Endodermal cell (in vitro differentiated cells): ENCODE data around the gene AKT1S1. TPM values are rescaled to one million over a fixed set of nuclear protein-coding genes. Genes with fewer than 3 reads are reported as not detected.

Experiments used
- DNase-seq: peaks from one replicate; pipeline ENCODE4 v3.0.0-alpha.2; 2017
- H3K27ac ChIP-seq: 2 replicates; pipeline ENCODE4 v1.5.1; 2013; ENCODE audit warnings: mild to moderate bottlenecking, low read depth, low read length, moderate library complexity
- H3K27me3 ChIP-seq: 2 replicates; pipeline ENCODE4 v1.6.1; 2013; ENCODE audit warnings: mild to moderate bottlenecking, low read length, moderate library complexity; ENCODE audit not compliant: insufficient read depth, control insufficient read depth, poor library complexity, severe bottlenecking
- H3K36me3 ChIP-seq: 2 replicates; pipeline ENCODE4 v1.7.0; 2013; ENCODE audit warnings: mild to moderate bottlenecking, low read length, moderate library complexity; ENCODE audit not compliant: control insufficient read depth, insufficient read depth
- H3K4me1 ChIP-seq: one replicate; pipeline ENCODE4 v1.7.0; 2013; ENCODE audit warnings: low read length; ENCODE audit not compliant: control insufficient read depth, insufficient read depth
- H3K4me3 ChIP-seq: 2 replicates; pipeline ENCODE4 v1.5.1; 2013; ENCODE audit warnings: mild to moderate bottlenecking, low read length, moderate library complexity
- H3K9ac ChIP-seq: 2 replicates; pipeline ENCODE4 v1.6.1; 2013; ENCODE audit warnings: mild to moderate bottlenecking, low read length, moderate library complexity; ENCODE audit not compliant: poor library complexity, severe bottlenecking; ENCODE audit errors: extremely low read depth
- H3K9me3 ChIP-seq: 2 replicates; pipeline ENCODE4 v1.6.1; 2013; ENCODE audit warnings: mild to moderate bottlenecking, low read length, moderate library complexity; ENCODE audit not compliant: control insufficient read depth
- H3K27ac Mint-ChIP-seq: 2 replicates; pipeline ENCODE4 v1.8.0; 2020; ENCODE audit warnings: mixed read lengths
- H3K27me3 Mint-ChIP-seq: 2 replicates; pipeline ENCODE4 v1.8.0; 2021; ENCODE audit warnings: mild to moderate bottlenecking, mixed read lengths; ENCODE audit not compliant: insufficient read depth
- H3K36me3 Mint-ChIP-seq: 2 replicates; pipeline ENCODE4 v1.8.0; 2020; ENCODE audit warnings: low read depth, mixed read lengths
- H3K4me1 Mint-ChIP-seq: 2 replicates; pipeline ENCODE4 v1.8.0; 2020; ENCODE audit warnings: mixed read lengths
- H3K4me3 Mint-ChIP-seq: 2 replicates; pipeline ENCODE4 v1.8.0; 2020; ENCODE audit warnings: mild to moderate bottlenecking, moderate library complexity, mixed read lengths
- H3K9me3 Mint-ChIP-seq: 2 replicates; pipeline ENCODE4 v1.8.0; 2020; ENCODE audit warnings: mild to moderate bottlenecking, mixed read lengths
- WGBS, 2 experiments: methylation state at CpG; one replicate each; pipeline versions ENCODE4 v1.1.5 to v1.1.7; 2013; ENCODE audit warnings: missing lambda C conversion rate in 2 of 2, mixed read lengths in 1 of 2; ENCODE audit not compliant: insufficient coverage in 1 of 2, insufficient read length in 1 of 2; 5-methylcytosine and 5-hydroxymethylcytosine counted together
- total RNA-seq, 2 donors: library from RNA; stranded (reverse); fragmentation: NEBNext Ultra II Directional in 1 of 2; extraction: Animal tissue kit (Norgen Biotek cat#: 25700) in 1 of 2; gene quantifications; 2 replicates in 1 of 2; 3 replicates in 1 of 2; pipeline ENCODE4 v1.2.1, GENCODE V29; 2021
- TF ChIP-seq, protein P1 (sequence below): fragments of 200-600 bp; sonication (generic); conservative IDR thresholded peaks from 2 replicates; pipeline ENCODE4 v1.5.0; 2021; ENCODE audit warnings: antibody characterized with exemption, mild to moderate bottlenecking

Gene AKT1S1
- total RNA-seq, 2 donors from 2014 or later, result 41.3 to 47.0 TPM

DNA sequence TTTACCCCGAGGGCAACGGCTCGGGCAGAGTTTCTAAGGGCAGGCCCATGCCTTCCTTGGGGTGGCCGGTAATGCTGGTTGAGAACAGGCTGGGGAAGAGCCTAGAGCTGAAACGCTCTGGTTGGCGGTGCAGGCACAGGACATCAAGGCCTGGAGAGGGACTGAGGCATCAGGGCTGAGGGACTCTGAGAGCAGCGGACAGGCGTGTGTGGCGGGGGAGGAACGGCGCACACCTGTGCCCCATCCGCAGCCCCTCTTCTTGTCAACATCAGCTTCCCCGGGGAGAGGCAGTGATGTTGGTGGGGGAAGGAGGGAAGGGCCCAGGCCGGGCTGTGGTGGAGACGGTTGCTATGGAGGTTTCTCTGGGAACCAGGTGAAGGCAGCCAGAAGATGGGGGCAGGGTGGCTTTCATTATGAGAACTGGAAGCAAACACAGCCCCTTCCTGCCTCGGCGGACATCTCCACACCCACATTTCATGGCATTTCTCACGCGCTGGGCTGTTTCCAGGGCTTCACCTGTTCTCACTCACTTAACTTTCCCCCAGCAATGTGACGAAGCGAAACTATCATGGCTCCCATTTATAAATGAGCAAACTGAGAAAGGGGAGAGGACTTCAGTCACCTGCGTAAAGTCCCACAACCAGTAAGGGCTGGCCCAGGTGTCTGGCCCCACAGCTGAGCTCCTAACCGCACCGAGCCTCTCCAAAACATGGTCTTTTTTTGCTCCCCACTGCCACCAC lies 43.6 kb upstream of the AKT1S1 start:
- no peaks in the 10 kb centered on the region for H3K4me1 ChIP-seq
- H3K27me3 ChIP-seq, result no peaks in the 10 kb centered on the region
- no peak for DNase-seq
- no peak overlapping the region for H3K4me3 ChIP-seq
- H3K27ac Mint-ChIP-seq, result peak overlapping the region; percentile 77
- H3K27me3 Mint-ChIP-seq, result no peaks in the 10 kb centered on the region
- H3K4me3 Mint-ChIP-seq, result no peak overlapping the region
- peaks cover 72% of the 10 kb centered on the region for H3K36me3 ChIP-seq
- H3K9me3 ChIP-seq, result no peaks in the 10 kb centered on the region
- H3K27ac ChIP-seq, result no peak overlapping the region
- H3K36me3 Mint-ChIP-seq, result peaks cover 73% of the 10 kb centered on the region
- peaks cover 2% of the 10 kb centered on the region for H3K9me3 Mint-ChIP-seq
- no peak overlapping the region for H3K9ac ChIP-seq
- H3K4me1 Mint-ChIP-seq, result peaks cover 12% of the 10 kb centered on the region
- TF ChIP-seq, protein P1, sequence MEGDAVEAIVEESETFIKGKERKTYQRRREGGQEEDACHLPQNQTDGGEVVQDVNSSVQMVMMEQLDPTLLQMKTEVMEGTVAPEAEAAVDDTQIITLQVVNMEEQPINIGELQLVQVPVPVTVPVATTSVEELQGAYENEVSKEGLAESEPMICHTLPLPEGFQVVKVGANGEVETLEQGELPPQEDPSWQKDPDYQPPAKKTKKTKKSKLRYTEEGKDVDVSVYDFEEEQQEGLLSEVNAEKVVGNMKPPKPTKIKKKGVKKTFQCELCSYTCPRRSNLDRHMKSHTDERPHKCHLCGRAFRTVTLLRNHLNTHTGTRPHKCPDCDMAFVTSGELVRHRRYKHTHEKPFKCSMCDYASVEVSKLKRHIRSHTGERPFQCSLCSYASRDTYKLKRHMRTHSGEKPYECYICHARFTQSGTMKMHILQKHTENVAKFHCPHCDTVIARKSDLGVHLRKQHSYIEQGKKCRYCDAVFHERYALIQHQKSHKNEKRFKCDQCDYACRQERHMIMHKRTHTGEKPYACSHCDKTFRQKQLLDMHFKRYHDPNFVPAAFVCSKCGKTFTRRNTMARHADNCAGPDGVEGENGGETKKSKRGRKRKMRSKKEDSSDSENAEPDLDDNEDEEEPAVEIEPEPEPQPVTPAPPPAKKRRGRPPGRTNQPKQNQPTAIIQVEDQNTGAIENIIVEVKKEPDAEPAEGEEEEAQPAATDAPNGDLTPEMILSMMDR, result no peak
- WGBS, 2 experiments, result 97% methylated on average over 18 to 24 of the region's 24 CpGs

DNA sequence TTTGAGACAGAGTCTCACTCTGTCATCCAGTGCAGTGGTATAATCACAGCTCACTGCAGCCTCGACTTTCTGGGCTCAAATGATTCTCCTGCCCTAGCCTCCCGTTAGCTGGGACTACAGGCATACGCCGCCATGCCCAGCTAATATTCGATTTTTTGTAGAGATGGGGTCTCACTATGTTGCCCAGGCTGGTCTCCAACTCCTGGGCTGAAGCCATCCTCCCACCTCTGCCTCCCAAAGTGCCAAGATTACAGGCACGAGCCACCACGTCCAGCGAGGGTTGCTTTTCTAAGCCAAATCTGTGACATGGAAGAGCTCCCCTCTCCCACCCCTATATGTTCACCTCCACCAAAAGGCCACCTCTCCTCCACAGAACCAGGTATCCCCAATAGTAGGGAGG lies 40.9 kb upstream of the AKT1S1 start:
- no peaks in the 10 kb centered on the region for H3K9me3 ChIP-seq
- Mint-ChIP-seq H3K36me3 (peaks cover 76% of the 10 kb centered on the region), H3K4me3 (no peak overlapping the region), H3K4me1 (peaks cover 12% of the 10 kb centered on the region), H3K9me3 (peaks cover 6% of the 10 kb centered on the region), H3K27me3 (no peaks in the 10 kb centered on the region), H3K27ac (no peak overlapping the region)
- H3K27ac ChIP-seq, result no peak overlapping the region
- no peak overlapping the region for H3K9ac ChIP-seq
- H3K36me3 ChIP-seq, result peaks cover 70% of the 10 kb centered on the region
- no peaks in the 10 kb centered on the region for H3K4me1 ChIP-seq
- 95 to 98% methylated on average over 3 to 8 of the region's 8 CpGs for WGBS, 2 experiments
- no peak for DNase-seq
- TF ChIP-seq, protein P1, result no peak
- no peaks in the 10 kb centered on the region for H3K27me3 ChIP-seq
- H3K4me3 ChIP-seq, result no peak overlapping the region

GRCh38 chr19:49916839-49917733 lies 39.9 kb upstream of the AKT1S1 start:
- Histone ChIP-seq H3K27me3 (no peaks in the 10 kb centered on the region), H3K9me3 (no peaks in the 10 kb centered on the region), H3K4me3 (no peak overlapping the region), H3K9ac (no peak overlapping the region), H3K27ac (no peak overlapping the region), H3K4me1 (no peaks in the 10 kb centered on the region), H3K36me3 (peaks cover 69% of the 10 kb centered on the region)
- DNase-seq, result peak; percentile 75
- WGBS, 2 experiments, result 85 to 92% methylated on average over 15 to 21 of the region's 21 CpGs
- H3K36me3 Mint-ChIP-seq, result peaks cover 78% of the 10 kb centered on the region
- no peaks in the 10 kb centered on the region for H3K27me3 Mint-ChIP-seq
- H3K4me1 Mint-ChIP-seq, result peaks cover 11% of the 10 kb centered on the region
- peak overlapping the region; percentile 20 for H3K27ac Mint-ChIP-seq
- peaks cover 6% of the 10 kb centered on the region for H3K9me3 Mint-ChIP-seq
- H3K4me3 Mint-ChIP-seq, result no peak overlapping the region
- TF ChIP-seq, protein P1, result peak; percentile 65
